Measurements from ENCODE around the gene TOR1AIP2.

The TOR1AIP2 gene

GRCh38 chr1:179877586-179878265 is at the start of gene TOR1AIP2:
TOR1AIP2 (minus strand) TSS chr1:179877803; CDS start chr1:179852665, 25,138 bp downstream.
- DNase-seq (ENCODE audit: low read depth in 2 of 2): peak; percentile 82 to 85

- DNase-seq (ENCODE audit: low read depth in 2 of 2): no peak
These were observed 49.2 kb upstream of the TOR1AIP2 start for GRCh38 chr1:179926850-179927205.

- no peak for DNase-seq (ENCODE audit: low read depth in 2 of 2)
These were observed 48.6 kb upstream of the TOR1AIP2 start for GRCh38 chr1:179925922-179926849.

- no peak for DNase-seq (ENCODE audit: low read depth in 2 of 2)
These were observed 47.7 kb upstream of the TOR1AIP2 start for GRCh38 chr1:179925302-179925701.

GRCh38 chr1:179924268-179924667 is 46.7 kb upstream of the TOR1AIP2 start:
- DNase-seq (ENCODE audit: low read depth in 2 of 2): no peak

GRCh38 chr1:179923029-179923428 is 45.4 kb upstream of the TOR1AIP2 start:
- DNase-seq (ENCODE audit: low read depth in 2 of 2): no peak

- DNase-seq (ENCODE audit: low read depth in 2 of 2): no peak
These were observed 44.6 kb upstream of the TOR1AIP2 start for GRCh38 chr1:179921981-179922872.

GRCh38 chr1:179921472-179921871 is 43.9 kb upstream of the TOR1AIP2 start:
- DNase-seq (ENCODE audit: low read depth in 2 of 2): no peak

GRCh38 chr1:179917601-179918429 is 40.2 kb upstream of the TOR1AIP2 start:
- no peak for DNase-seq (ENCODE audit: low read depth in 2 of 2)

GRCh38 chr1:179911812-179912211 is 34.2 kb upstream of the TOR1AIP2 start:
- no peak for DNase-seq (ENCODE audit: low read depth in 2 of 2)

- no peak for DNase-seq (ENCODE audit: low read depth in 2 of 2)
These were observed 33.3 kb upstream of the TOR1AIP2 start for GRCh38 chr1:179910934-179911333.

- DNase-seq (ENCODE audit: low read depth in 2 of 2): no peak
These were observed 12.0 kb upstream of the TOR1AIP2 start for GRCh38 chr1:179889589-179889988.

GRCh38 chr1:179888071-179888470 is 10.5 kb upstream of the TOR1AIP2 start:
- no peak for DNase-seq (ENCODE audit: low read depth in 2 of 2)

GRCh38 chr1:179883745-179884138 is 6.1 kb upstream of the TOR1AIP2 start:
- DNase-seq (ENCODE audit: low read depth in 2 of 2): peak; percentile 28 to 42

- DNase-seq (ENCODE audit: low read depth in 2 of 2): no peak
These were observed 5.6 kb upstream of the TOR1AIP2 start for GRCh38 chr1:179883040-179883744.

- peak; percentile 93 to 96 for DNase-seq (ENCODE audit: low read depth in 2 of 2)
These were observed 4.8 kb upstream of the TOR1AIP2 start, which contains the start of gene TOR1AIP1 for GRCh38 chr1:179882253-179883039. TOR1AIP1 (plus strand) TSS chr1:179882285; CDS start chr1:179882503, 218 bp downstream.

- no peak for DNase-seq (ENCODE audit: low read depth in 2 of 2)
These were observed 4.1 kb upstream of the TOR1AIP2 start for GRCh38 chr1:179881642-179882252.

- DNase-seq (ENCODE audit: low read depth in 2 of 2): no peak
These were observed 2.2 kb upstream of the TOR1AIP2 start for GRCh38 chr1:179879797-179880196.

- DNase-seq (ENCODE audit: low read depth in 2 of 2): no peak
These were observed 1.3 kb downstream of the TOR1AIP2 start for GRCh38 chr1:179876300-179876715.

Measured in stimulated activated CD4-positive, alpha-beta T cell treated with anti-CD3 and anti-CD28 coated beads, Interleukin-4, amount 100 ng/mL, for 48 hours (primary cell).